HG03342 (cell line): ENCODE data around the gene ZCCHC7.
A peak's percentile ranks its signal among the peaks of the same experiment; 100 is the strongest.
"Not testable (repeated sequence)": the region's sequence is repeated elsewhere in the genome, so short reads cannot be mapped to it uniquely, and the experiment has no call there.

Experiments
- ATAC-seq: cut with Tn5 transposase; IDR thresholded peaks from one replicate; pipeline ENCODE4 v1.9.1; 2021; ENCODE audit warnings: mild to moderate bottlenecking, moderate library complexity; ENCODE audit not compliant: unreplicated experiment

ZCCHC7 gene

DNA sequence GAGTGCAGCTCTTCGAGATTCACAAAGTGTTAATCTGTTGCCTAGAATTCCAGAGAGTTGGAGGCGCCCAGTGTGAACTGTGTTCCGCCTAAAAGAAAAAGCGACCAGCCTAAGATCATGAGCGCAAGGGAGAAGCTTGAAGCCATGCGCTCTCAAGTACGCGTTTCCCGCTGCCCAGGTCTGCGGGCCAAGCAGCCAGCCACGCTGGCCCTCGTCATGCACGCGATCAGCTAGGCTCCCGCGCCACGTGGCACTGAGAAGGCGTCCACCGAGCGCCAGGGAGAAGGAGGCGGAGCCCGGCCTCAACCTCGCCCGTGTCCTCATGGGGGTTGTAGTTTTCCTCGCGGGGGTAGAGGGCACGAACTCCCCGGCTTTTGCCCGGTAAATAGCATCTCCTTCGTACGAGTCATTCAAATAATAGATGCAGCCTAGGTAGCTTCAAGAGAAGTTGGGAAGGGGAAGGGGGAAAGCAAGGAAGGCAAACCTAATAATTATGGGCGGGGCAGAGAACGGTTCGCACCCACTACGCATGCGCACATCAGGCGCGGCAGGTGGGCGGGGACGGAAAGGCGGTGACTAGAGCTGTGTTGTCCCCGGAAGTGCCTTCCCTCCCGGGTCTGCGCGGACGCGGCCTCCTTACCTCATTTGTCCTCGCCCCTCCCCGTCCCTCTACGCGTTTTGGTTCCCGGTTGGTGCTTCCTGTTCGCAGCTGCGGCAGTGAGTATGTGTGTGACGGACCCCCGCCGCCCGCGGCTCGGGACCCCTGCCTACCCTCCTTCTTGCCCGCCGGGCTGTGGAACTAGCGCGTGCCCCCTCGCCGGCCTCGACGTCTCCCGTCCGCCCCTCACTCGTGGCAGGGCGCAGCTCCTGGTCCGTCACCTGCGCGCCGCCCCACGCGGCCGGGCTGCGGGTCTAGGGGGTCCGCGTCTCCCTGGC, at the start of gene ZCCHC7:
TSS of gene ZCCHC7 (plus strand) at position 668 of the 936 bp plus-strand sequence.
- peak; percentile 87 for ATAC-seq

DNA sequence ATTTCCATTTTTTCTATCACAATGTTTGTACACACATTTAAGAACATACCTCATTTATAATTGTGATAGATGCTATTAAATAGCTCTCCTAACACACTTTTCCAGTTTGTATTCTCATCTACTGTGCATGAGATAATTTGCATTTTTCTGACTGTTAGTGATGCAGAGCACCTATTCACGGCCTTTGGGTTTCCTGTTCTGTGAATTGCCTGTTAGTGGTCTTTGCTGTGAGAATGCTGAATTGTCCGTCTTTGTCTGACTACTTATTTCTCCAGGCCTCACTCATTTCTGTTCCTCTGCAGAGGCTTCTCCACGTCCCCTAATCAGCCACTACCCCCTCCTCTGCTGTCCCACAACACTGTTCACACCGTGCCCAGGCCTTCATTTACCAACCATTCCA, 45.6 kb upstream of the ZCCHC7 start:
- ATAC-seq, result not testable (repeated sequence)

DNA sequence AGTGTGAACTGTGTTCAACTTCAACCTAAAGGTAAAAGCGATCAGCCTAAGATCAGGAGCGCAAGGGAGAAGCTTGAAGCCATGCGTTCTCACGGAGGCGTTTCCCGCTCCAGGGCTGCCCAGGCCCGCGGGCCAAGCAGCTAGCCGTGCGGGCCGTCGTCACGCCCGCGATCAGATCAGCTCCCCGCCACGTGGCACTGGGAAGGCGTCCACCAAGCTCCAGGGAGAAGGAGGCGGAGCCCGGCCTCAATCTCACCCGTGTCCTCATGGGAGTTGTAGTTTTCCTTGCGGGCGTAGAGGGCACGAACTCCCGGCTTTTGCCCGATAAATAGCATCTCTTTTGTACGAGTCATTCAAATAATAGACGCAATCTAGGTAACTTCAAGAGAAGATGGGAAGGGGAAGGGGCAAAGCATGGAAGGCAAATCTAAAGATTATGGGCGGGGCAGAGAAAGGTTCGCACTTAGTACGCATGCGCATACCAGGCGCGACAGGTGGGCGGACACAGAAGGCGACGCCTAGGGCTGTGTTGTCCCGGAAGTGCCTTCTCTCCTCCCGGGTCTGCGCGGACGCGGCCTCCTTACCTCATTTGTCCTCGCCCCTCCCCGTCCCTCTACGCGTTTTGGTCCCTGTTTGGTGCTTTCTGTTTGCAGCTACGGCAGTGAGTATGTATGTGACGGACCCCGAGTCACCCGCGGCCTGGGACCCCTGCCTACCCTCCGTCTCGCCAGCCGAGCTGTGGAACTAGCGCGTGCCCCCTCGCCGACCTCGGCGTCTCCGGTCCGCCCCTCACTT, 40.8 kb upstream of the ZCCHC7 start:
- peak; percentile 90 for ATAC-seq

DNA sequence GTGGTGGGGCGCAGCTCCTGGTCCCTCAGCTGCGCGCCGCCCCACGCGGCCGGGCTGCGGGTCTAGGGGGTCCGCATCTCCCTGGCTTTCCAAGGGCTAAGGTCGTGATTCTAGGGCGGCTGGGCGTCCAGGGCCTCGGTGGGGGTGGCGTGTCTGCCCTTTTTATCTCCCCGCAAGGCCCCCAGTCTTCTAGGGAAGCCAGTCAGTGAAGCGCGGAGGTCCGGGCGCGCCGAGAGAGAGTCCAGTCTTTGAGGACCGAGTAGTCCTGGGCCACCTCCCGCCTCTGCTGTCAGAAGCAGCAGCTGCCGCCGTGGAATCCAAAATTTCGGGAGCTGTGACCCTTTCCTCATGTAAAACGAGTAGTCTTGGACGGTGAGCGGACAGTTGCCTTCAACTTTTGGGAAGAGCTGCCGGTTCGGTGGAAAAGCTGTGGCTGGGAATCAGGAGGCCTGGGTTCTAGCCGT, 40.2 kb upstream of the ZCCHC7 start:
- ATAC-seq, result peak; percentile 10

DNA sequence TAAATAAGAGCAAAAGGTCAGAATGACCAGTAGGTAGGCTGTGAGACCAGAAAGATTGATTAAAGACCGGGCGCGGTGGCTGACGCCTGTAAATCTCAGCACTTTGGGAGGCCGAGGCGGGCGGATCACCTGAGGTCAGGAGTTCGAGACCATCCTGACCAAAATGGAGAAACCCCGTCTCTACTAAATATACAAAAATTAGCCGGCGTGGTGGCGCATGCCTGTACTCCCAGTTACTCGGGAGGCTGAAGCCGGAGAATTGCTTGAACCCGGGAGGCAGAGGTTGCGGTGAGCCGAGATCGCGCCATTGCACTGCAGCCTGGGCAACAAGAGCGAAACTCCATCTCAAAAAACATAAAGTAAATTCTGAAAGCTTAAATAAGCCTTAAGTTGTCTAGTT, 38.9 kb upstream of the ZCCHC7 start:
- ATAC-seq, result not testable (repeated sequence)

DNA sequence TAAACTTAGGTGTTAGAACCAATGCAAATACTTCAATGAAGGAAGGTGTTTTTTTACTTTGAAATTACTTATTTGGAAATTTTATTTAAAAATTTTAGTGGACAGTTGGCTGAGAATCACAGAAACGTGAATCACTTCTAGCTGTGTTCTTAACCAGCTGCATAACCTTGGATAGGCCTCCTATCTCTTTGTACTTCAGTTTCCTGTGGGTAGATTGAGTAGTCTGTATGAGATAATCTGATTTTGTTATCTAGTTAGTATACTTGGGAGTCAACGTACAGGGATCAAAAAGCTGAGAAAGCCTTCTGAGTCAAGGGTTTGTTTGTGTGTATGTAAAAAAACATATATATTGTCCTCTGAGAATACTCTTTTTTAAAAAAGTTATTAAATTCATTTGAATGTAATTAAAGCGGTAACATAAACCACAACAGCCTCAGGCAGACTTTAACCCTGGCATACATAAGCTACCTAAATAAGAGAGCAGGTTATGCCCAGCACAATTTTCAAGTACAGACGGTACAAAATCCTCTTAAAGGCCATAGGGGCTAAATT, 38.1 kb upstream of the ZCCHC7 start:
- ATAC-seq, result no peak

DNA sequence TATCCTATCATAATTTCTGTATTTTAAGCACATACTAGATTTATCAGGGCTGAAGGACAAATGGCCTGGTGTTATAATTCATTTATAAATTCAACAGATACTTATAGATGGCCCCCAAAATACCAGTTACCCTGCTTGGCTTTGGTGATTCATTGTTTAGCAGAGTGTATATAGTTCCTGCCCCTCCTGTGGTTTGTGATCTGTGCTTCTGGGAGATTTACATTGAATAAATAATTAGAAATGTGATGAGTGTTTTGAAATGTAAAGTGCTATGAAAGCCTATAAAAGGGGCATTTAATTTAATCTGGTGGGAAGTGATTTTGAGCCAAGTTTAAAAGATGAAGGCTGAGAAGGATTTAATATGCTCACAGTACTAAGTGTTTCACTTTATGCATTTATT, 36.7 kb upstream of the ZCCHC7 start:
- ATAC-seq, result no peak

DNA sequence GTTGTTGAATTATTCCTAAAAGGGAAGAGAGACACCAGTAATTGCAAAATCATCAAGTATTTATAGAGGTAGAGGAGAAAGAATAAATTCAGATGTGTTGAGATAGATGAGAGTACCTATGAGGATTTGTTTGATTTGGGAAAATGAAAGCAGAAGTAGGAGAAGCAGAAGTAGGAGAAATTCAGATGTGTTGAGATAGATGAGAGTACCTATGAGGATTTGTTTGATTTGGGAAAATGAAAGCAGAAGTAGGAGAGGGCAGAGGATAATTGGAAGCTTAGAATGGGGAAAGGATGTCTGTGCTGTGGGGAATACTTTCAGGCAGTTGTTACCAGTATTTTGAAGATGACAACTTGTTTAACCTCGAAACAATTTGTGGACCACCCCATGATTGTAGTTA, 35.1 kb upstream of the ZCCHC7 start:
- no peak for ATAC-seq

DNA sequence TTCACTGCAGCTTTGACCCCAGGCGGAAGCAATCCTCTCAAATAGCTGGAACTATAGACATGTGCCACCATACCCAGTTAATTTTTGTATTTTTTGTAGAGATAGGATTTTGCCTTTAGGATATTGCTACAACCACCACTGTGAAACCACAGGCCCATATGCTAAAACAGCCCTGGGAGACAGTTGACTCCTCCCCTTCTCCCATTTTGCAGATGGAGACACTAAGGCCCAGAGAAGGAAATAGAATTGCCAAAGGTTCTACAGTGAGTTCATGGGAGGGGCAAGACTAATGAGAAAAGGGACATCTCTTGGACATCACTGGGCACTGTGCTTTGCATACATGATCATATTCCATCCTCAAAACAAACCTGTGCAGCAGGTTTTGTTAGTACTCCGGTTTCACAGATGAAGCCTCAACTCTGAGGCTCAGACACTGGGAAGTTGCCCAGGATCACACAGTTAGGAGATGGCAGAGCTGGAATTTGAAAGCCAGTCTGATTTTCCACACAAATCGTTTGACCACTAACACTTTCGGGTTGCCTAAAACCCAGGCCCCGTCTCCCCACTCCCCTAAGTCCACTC, 27.6 kb upstream of the ZCCHC7 start:
- ATAC-seq, result not testable (repeated sequence)

DNA sequence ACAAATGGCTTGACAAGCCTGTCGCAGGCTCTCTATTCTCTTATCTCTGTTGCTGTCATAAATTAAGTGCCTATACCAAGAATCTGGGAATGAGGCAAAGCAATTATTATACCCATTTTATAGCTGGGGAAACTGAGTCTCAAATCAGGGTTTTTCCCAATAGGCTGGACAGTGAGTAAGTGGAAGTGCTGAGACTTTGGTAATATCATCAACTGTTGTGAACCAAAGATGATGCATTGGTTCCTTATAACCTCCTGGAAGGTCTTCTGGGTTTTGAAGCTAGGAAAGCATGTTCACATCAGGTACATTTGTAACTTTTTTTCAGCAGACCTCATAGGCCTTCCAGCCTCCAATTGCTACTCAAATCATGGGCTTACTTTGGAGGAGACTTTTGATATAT, 25.6 kb upstream of the ZCCHC7 start:
- ATAC-seq, result no peak

DNA sequence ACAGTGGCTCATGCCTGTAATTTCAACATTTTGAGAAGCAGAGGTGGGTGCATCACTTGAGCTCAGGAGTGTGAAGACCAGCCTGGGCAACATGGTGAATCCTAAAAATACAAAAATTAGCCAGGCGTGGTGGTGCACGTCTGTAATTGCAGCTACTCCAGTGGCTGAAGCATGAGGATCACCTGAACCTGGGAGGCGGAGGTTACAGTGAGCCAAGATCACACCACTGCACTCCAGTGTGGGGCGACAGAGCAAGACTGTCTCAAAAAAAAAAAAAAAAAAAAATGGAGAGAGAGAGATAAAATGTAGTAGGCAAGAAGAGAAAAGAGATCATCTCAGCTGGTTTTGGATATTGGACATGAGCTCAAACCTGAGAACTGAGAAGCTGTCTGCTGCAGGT, 23.7 kb upstream of the ZCCHC7 start:
- ATAC-seq, result no peak

DNA sequence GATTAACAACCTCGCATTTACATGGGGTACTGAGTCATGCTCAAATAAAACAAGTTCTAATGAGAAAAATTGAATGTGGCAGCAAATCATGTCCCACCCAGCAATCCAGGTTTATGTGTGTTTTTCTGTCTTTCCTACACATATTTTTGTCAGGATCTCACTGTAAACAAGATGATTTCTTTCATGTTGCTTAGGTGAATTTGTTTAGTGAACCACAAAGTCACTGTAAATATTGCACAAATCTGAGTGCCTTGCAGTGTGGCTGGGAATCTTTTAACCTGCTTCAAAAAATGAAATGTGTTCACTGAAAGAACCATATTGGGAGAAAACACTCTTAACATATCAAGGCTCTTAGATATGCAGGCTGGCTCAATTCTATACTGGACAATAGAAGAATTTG, 23.1 kb upstream of the ZCCHC7 start:
- no peak for ATAC-seq

DNA sequence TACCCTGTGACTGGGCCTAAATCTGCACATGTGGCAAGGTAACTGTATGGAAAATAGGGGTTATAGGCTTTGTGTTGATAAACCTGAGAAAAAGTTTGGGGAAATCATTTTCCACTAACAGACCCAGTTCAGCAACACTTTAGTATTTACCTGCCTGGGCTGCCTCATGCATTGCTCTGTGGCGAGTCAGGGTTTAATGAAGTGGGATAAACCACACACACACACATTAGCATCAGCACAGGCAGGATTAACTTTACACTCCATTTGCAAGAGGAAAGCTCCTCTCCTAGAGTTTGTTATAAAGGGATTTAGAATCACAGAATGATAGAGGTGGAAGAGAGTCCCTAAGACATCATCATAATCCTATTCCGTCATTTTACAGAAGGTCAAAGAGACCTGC, 20.0 kb upstream of the ZCCHC7 start:
- ATAC-seq, result no peak

DNA sequence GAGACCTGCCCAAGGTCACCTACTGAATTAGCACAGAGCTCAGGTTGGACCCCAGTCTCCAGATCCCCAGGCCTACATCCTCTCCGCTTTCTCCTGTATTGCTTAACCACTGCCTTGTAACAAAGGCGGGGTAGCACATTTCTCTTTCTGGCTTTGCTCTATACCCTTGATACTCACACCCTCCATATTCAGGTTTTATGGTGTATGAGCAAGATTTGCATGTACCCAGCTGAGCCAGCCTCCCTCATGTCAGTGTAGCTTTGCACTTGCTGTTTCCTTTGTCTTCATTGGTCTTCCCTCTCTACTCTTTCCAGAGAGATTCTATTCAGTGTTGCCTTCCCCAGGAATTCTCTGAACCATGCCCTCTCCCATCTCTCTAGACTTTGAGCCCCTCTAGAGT, 19.6 kb upstream of the ZCCHC7 start:
- no peak for ATAC-seq

DNA sequence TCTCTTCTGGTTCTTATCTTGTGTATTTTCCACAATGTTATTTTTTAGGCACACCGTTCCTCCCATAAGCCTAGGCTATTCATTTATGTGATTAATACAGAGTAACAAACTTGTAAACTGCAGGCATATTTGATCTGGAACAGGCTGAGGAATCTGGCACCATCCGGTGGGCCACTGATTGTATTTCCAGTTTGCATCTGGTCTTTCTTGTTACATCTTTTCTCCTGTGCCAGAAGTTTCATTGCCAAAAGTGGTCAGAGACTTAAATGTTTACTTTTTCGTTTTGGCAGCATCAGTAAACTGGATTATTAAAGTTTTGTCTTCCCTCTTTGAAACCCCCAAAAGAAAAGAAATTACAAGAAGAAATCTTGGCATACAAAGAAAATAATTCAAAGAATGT, 17.9 kb upstream of the ZCCHC7 start:
- ATAC-seq, result no peak

DNA sequence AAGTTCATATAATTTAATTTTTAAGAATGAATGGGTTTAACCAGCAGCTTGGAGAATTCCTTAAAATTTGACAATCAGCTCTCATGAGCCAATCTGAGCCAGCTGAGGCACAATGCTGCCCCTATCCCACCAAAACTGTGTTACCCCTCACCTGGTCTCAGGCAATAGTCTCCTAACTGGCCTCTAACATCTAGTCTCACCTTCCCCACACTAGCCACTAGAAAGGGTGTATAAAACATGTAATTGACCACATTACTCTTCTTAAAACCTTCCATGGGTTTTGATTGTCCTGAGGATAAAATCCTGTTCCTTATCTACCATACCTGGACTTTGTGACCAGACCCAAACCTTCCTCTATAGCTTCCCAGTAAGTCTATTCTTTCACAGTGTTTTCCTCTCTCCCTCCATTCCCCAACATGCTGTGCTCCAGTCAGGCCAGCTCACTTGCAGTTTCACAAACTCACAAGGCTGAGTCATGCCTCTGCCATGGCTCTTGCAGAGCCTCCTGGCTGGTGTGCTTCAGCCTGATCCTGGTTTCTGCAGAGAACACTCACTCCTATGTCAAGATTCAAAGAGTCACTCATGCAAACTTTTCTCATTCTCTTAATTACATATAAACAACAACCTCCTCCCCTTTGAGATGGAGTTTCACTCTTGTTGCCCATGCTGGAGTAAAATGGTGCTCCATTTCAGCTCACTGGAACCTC, 16.0 kb upstream of the ZCCHC7 start:
- ATAC-seq, result no peak

DNA sequence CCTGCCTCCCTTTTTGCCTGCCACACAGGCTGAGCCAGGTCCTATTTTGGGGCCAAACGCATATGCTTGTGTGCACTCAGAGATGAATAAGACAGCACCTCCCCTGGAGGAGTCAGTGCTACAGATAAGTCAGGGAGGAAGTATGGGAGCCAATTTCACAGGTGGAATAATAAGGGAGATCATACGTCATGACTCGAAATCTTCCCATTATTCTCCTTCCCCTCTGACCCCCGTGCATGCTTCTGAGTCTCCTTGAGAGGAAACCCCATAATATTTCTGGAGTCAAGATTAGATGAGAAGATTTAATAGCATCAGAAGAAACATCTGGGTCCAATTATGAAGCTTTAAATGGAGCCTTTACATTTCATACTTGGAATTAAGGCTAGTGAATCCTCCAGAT, 15.1 kb upstream of the ZCCHC7 start:
- ATAC-seq, result no peak

DNA sequence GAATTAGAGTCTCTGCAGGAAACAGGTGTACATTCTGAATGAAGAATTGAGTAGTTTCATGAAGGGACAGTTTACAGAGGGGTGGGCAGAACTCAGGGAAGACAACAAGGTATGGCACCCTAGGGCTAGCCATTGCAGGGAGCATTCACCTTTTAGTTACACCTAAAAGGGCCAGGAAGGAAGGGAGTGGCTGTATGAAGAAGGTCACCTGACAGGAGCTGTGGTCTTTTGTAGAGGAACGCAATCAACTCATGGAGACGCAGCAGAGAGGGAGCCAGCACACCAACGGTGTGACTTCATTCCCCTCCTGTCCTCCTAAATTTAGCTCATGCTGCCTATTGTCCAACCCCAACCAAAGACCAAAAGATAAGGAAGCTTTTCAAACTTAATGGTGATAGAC, 12.7 kb upstream of the ZCCHC7 start:
- no peak for ATAC-seq

DNA sequence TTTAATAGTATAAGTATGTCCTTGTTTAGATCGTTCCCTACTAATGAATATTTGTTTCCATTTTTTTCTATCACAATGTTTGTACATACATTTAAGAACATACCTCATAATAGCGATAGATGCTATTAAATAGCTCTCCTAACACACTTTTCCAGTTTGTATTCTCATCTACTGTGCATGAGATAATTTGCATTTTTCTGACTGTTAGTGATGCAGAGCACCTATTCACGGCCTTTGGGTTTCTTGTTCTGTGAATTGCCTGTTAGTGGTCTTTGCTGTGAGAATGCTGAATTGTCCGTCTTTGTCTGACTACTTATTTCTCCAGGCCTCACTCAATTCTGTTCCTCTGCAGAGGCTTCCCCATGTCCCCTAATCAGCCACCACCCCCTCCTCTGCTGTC, 5.9 kb upstream of the ZCCHC7 start:
- not testable (repeated sequence) for ATAC-seq

DNA sequence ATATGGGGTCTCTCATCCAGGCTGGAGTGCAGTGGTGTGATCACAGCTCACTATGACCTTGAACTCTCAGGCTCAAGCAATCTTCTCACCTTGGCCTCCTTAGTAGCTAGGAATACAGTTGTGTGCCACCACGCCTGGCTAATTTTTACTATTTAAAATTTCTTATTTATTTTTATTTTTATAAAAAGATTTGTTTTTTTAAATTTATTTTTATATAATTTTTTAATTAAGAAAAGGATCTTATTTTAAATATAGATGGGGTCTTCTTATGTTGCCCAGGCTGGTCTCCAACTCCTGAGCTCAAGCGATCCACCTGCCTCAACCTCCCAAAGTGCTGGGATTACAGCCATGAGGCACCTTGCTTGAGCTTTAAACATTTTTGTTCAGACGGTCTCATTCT, 2.4 kb upstream of the ZCCHC7 start:
- ATAC-seq, result no peak

DNA sequence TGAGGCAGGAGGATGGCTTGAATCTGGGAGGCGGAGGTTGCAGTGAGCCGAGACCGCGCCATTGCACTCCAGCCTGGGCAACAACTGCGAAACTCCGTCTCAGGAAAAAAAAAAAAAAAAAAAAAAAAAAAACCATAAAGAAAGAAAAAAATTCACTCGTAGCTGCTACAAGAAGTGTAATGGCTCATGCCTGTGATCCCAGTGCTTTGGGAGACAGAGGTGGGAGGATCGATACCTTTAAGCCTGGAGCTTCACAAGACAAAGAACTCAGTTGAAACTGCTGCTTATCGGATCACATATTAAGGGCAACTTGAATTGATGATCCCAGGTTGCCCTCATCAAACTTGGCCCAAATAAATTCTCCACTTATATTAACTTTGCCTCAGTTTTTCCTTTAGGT, 1.0 kb upstream of the ZCCHC7 start:
- no peak for ATAC-seq
